Prostate gland (tissue), 2 donors: ENCODE data around the gene KRTAP10-5.

Source experiments
- CTCF ChIP-seq, 4 experiments: fragments of 200-600 bp in 2 of 4; fragments of 450-650 bp in 2 of 4; sonication (generic) in 2 of 4; IDR thresholded peaks; 1 replicate in 3 of 4; 2 replicates in 1 of 4; pipeline ENCODE4 v1.5.1; 2016 to 2019; ENCODE audit warnings: antibody characterized with exemption in 4 of 4, mild to moderate bottlenecking in 2 of 4, moderate library complexity in 2 of 4
- POLR2A ChIP-seq: fragments of 450-650 bp; IDR thresholded peaks from one replicate; pipeline ENCODE4 v1.6.1; 2016; ENCODE audit warnings: antibody characterized with exemption, mild to moderate bottlenecking

- TF ChIP-seq CTCF (IDR thresholded peaks at IDR 0.05) (no peak), POLR2A (no peak)
Observed at GRCh38 chr21:44530903-44531605, 49.4 kb downstream of the KRTAP10-5 start.
